Measurements from ENCODE around the gene GPR35. TPM values are rescaled to one million over a fixed set of nuclear protein-coding genes. Genes with fewer than 3 reads are reported as not detected.
"Not testable (repeated sequence)": the region's sequence is repeated elsewhere in the genome, so short reads cannot be mapped to it uniquely, and the experiment has no call there.

Gene GPR35
- total RNA-seq, 1 donor from 2014 or later, result 0.77 TPM

DNA sequence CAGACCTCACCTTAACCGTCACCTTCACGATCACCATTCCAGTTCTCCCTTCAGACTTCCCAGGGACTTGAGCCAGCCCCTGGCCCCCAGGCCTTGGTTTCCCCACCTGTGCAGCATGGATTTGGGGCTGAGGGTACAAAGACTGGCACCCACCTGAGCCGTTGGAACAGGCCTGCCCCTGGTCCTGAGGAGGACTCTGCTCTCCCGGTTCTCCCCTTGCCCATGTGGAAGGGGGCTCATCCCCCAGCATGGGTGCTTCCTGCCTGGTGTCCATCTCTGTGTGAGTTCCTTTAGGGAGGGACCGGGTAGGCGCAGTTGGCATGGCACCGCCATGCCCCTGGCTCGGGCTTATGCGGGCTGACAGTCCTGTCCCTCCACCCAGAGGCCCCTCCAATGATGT lies 10.9 kb upstream of the GPR35 start:
- Mint-ChIP-seq H3K27me3 (ENCODE audit: unreplicated experiment) (peaks cover 3% of the 10 kb centered on the region), H3K9me3 (ENCODE audit: unreplicated experiment) (no peaks in the 10 kb centered on the region), H3K36me3 (ENCODE audit: low read depth, unreplicated experiment) (peaks cover 3% of the 10 kb centered on the region), H3K4me1 (ENCODE audit: unreplicated experiment) (no peaks in the 10 kb centered on the region), H3K27ac (ENCODE audit: unreplicated experiment) (no peak overlapping the region), H3K4me3 (ENCODE audit: unreplicated experiment) (no peak overlapping the region)
- TF ChIP-seq, protein P1, sequence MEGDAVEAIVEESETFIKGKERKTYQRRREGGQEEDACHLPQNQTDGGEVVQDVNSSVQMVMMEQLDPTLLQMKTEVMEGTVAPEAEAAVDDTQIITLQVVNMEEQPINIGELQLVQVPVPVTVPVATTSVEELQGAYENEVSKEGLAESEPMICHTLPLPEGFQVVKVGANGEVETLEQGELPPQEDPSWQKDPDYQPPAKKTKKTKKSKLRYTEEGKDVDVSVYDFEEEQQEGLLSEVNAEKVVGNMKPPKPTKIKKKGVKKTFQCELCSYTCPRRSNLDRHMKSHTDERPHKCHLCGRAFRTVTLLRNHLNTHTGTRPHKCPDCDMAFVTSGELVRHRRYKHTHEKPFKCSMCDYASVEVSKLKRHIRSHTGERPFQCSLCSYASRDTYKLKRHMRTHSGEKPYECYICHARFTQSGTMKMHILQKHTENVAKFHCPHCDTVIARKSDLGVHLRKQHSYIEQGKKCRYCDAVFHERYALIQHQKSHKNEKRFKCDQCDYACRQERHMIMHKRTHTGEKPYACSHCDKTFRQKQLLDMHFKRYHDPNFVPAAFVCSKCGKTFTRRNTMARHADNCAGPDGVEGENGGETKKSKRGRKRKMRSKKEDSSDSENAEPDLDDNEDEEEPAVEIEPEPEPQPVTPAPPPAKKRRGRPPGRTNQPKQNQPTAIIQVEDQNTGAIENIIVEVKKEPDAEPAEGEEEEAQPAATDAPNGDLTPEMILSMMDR (IDR thresholded peaks at IDR 0.05; ENCODE audit: unreplicated experiment), result no peak
- DNase-seq (ENCODE audit: low spot score), result no peak

DNA sequence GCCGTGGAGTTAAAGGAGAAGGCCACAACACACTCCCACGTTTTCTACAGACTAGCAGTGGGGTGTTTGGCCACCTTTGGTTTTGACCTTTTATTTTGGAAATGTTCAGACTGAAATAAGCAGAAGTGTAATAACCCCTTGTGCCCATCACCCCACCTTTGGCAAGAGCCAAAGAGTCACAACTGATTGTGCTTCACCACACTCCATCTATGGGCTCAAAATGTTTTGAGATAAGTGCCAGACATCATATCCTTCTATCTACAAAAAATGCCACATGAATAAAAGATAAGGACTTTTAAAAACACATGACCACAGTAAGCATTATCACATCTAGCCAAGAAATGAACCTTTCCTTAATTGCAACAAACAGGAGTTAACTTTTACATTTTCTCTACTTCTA lies 9.9 kb upstream of the GPR35 start:
- no peak overlapping the region for H3K27ac Mint-ChIP-seq (ENCODE audit: unreplicated experiment)
- H3K36me3 Mint-ChIP-seq (ENCODE audit: low read depth, unreplicated experiment), result peaks cover 3% of the 10 kb centered on the region
- DNase-seq (ENCODE audit: low spot score), result no peak
- no peaks in the 10 kb centered on the region for H3K9me3 Mint-ChIP-seq (ENCODE audit: unreplicated experiment)
- no peaks in the 10 kb centered on the region for H3K4me1 Mint-ChIP-seq (ENCODE audit: unreplicated experiment)
- H3K4me3 Mint-ChIP-seq (ENCODE audit: unreplicated experiment), result no peak overlapping the region
- TF ChIP-seq, protein P1 (IDR thresholded peaks at IDR 0.05; ENCODE audit: unreplicated experiment), result no peak
- H3K27me3 Mint-ChIP-seq (ENCODE audit: unreplicated experiment), result peaks cover 4% of the 10 kb centered on the region

DNA sequence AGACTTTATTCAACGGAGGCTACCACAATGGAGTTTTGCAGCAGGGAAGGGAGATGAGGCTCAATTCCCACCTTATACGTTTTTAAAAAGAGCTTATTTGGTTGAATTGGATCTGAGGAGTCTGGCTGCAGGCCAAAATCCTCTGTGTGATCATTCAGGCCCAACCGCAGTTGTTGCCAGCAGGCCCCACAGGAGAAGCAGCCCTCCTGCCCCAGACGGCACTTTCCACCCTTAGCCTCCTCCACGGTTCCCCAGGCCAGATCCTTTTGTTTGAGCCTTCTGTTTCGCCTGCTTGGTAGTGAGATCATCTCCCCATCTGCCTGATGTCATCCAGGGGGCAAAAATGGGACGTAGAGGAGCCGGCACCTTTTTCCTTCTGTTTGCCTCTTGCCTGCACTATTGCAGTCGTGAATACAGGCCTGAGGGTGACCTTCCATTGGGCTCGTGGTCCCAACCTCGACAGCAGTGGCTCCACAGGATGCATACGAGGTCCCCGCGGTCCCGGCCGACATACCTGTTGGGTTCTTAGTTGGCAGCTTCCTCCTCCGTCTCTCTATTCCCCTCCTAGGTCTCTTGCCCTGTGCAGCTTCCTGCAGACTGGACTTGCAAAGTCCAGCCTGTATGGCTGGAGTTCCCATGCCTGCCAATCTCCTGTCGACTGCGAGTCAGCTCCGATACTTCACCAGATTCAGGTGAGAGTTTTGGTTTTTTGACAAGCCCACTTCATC lies 9.3 kb upstream of the GPR35 start:
- TF ChIP-seq, protein P1 (IDR thresholded peaks at IDR 0.05; ENCODE audit: unreplicated experiment), result no peak
- Mint-ChIP-seq H3K27ac (ENCODE audit: unreplicated experiment) (no peak overlapping the region), H3K36me3 (ENCODE audit: low read depth, unreplicated experiment) (peaks cover 3% of the 10 kb centered on the region), H3K4me3 (ENCODE audit: unreplicated experiment) (no peak overlapping the region), H3K9me3 (ENCODE audit: unreplicated experiment) (no peaks in the 10 kb centered on the region), H3K4me1 (ENCODE audit: unreplicated experiment) (no peaks in the 10 kb centered on the region), H3K27me3 (ENCODE audit: unreplicated experiment) (peaks cover 4% of the 10 kb centered on the region)
- DNase-seq (ENCODE audit: low spot score), result no peak

DNA sequence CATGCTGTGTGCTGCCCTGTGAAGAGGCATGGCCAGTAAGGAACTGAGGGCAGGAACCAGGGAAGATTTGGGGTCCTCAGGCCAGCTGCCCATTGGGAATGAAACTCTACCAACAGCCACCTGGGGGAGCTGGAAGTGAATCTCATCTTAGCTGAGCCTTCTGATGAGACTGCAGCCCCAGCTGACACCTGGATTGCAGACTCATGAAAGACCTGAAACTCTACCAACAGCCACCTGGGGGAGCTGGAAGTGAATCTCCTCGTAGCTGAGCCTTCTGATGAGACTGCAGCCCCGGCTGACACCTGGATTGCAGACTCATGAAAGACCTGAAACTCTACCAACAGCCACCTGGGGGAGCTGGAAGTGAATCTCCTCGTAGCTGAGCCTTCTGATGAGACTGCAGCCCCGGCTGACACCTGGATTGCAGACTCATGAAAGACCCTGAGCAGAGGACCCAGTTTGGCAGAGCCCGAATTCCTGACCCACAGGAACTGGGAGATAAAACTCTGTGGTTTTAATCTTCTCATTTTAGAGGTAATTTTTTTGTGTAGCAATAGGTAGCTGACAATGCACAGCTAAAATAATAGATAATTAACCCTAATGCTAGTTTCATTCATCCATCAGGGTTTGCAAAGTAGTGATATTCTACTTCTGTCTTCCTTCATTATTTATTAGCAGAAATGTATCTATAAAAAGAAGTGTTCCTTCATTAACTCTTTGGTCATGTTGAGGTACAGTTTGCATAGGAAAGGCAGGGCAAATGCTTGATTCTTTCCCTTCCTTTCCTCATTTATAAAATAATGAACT lies 8.2 kb upstream of the GPR35 start:
- not testable (repeated sequence) for H3K4me1 Mint-ChIP-seq (ENCODE audit: unreplicated experiment); DNase-seq (ENCODE audit: low spot score); H3K27ac Mint-ChIP-seq (ENCODE audit: unreplicated experiment); H3K4me3 Mint-ChIP-seq (ENCODE audit: unreplicated experiment); H3K27me3 Mint-ChIP-seq (ENCODE audit: unreplicated experiment); H3K36me3 Mint-ChIP-seq (ENCODE audit: low read depth, unreplicated experiment); H3K9me3 Mint-ChIP-seq (ENCODE audit: unreplicated experiment)

DNA sequence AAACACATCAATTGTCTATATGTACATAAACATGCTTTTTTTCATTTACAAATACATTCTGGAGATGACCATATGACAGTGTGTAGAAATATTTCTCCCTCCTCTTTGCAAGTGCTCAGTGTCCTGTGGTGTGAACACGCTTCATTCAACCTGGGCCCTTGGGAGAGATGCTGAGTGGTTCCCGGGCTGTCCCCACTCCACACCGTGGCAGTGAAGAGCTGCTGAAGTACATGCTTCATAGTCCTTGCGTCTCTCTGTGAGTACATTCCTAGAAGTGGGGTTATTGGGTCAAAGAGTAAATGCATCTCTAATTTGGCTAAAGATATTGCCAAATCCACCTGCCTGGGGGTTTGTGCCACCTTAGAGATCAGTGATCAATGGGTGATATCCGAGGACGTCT lies 6.5 kb upstream of the GPR35 start:
- TF ChIP-seq, protein P1 (IDR thresholded peaks at IDR 0.05; ENCODE audit: unreplicated experiment), result no peak
- no peak overlapping the region for H3K27ac Mint-ChIP-seq (ENCODE audit: unreplicated experiment)
- peaks cover 10% of the 10 kb centered on the region for H3K27me3 Mint-ChIP-seq (ENCODE audit: unreplicated experiment)
- no peak for DNase-seq (ENCODE audit: low spot score)
- H3K36me3 Mint-ChIP-seq (ENCODE audit: low read depth, unreplicated experiment), result peaks cover 6% of the 10 kb centered on the region
- H3K9me3 Mint-ChIP-seq (ENCODE audit: unreplicated experiment), result no peaks in the 10 kb centered on the region
- H3K4me3 Mint-ChIP-seq (ENCODE audit: unreplicated experiment), result no peak overlapping the region
- H3K4me1 Mint-ChIP-seq (ENCODE audit: unreplicated experiment), result peaks cover 5% of the 10 kb centered on the region
